ENCODE data around the gene TREH.
"Not testable (repeated sequence)": the region's sequence is repeated elsewhere in the genome, so short reads cannot be mapped to it uniquely, and the experiment has no call there.

Gene TREH

GRCh38 chr11:118694771-118695170 lies 15.3 kb upstream of the TREH start:
- no peak for DNase-seq

- DNase-seq, result no peak
Measured at GRCh38 chr11:118694185-118694584, 14.7 kb upstream of the TREH start.

DNA sequence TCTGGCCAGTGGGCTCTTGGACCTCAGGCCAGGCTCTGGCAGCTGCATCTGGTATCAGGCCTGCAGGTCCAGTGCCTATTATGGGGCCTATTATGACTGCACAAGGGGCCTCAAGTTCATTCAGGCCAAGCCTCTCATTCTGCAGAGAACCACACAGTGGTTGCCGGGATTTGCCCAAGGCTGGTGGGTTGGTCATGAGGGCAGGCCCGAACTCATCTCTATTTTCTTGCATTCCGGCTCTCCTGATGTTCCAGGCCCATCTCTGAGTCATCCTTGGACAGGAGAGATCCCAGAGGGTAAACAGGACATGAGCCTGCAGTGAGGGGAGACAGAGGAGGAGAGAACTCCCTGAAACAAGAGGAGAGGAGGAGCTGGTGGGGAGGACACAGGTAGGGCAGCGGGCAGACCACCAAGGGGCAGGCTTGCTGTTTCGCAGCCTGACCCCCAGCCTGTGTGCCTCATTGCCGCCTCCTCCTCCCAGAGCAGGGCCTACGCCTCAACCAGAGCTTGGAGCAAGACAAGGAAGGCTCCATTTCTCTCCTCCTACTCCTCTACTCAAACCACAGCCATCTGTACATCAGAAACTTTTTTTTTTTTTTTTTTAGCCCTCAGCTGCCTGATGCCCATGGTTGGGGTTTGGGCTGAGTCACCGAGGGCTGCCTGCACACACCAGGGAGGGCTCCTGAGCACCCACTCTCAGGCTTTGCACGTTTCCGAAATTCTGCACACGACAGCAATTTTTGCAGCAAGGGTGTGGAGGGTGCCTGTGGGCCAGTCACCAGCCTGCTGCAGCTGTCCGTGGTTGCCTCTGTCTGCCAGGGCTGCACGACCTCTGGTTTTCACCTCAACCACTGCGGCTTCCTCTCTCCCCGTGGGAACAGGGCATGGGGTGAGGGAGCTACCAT lies 12.7 kb upstream of the TREH start:
- DNase-seq, result peak; percentile 66

DNA sequence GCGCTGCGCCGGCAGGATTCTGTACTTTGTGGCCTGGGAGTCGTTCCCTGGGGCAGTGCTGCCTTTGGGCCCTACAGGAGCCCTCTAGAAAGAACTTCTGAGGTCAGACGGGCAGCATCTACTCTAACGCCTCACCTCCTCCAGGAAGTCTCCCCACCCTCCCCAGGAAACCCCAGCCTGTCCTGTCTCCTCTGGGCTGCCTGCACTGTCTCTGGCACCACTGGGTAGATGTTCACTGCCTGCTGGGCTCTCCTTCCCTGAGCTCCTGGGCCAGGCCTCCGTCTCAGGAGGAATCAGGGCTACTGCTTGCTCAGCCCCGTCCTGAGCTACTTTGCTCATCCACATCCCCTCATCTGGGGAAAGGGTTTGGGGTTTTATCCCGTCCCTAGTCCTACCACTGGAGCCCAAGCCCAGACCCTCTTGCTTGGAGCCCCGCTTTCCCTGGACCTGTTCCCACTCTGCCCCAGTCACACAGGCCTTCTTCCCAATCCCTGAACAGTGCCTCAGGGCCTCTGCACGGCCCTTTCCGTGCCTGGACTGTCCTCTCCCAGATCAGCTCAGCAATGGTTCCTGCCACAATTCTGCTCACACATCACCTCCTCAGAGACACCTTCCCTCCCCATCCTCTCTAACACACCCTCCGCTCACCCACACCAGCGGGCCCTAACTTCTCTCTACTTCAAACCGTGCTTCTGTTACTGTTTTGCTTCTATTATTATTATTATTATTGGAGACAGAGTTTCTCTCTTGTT lies 11.3 kb upstream of the TREH start:
- DNase-seq, result no peak

- DNase-seq, result peak; percentile 82
Measured at GRCh38 chr11:118689852-118690552, 10.6 kb upstream of the TREH start.

DNA sequence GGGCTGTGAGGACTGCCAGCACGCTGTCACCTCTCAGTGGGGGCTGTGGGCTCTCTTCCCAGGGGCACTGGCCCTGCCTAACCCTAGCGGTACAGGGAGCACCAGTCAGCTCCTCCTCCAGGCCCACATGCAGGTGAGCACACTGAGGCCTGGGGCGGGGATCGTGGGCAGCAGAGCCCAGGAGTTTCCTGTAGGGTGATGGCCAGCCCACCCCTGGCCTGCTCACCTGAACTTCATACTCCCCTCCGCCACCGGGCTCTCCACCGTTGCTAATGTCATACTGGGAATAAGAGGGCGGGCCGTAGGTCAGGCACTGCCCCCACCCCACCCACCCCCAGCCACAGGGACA lies 10.0 kb upstream of the TREH start:
- no peak for DNase-seq

GRCh38 chr11:118688851-118689502 lies 9.5 kb upstream of the TREH start:
- no peak for DNase-seq

- not testable (repeated sequence) for DNase-seq
Measured at GRCh38 chr11:118688339-118688738, 8.9 kb upstream of the TREH start.

GRCh38 chr11:118687906-118688305 lies 8.5 kb upstream of the TREH start:
- no peak for DNase-seq

DNA sequence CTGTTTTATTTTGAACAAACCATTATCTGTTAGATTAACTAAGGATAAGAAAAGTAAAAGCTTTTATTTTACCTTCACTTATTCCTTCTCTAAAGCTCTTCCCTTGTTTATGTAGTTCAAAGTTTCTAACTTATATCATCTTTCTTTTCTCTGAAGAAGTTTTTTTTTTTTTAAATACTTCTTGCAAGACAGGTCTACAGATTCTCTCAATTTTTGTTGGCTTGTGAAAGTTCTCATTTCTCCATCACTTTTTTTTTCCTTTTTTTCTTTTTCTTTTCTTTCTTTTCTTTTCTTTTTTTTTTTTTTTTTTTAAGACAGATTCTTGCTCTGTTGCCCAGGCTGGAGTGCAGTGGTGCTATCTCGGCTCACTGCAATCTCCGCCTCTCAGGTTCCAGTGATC lies 4.7 kb upstream of the TREH start:
- DNase-seq, result no peak

- not testable (repeated sequence) for DNase-seq
Measured at GRCh38 chr11:118682939-118683338, 3.5 kb upstream of the TREH start.

DNA sequence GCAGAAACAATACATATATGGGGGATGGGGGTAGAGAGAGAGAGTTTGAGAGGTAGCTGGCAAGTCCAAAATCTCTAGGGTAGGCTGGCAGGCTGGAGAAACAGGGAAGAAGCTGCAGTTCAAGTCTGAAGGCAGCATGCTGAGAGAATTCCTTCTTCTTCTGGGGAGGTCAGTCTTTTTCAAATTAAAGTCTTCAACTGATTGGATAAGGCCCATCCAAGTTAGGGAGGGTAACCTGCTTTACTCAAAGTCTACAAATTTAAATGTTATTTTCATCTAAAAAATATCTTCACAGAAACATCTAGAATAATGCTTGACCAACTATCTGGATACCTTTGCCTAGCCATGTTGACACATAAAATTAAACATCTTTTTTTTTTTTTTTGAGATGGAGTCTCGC lies 2.9 kb upstream of the TREH start:
- no peak for DNase-seq

DNA sequence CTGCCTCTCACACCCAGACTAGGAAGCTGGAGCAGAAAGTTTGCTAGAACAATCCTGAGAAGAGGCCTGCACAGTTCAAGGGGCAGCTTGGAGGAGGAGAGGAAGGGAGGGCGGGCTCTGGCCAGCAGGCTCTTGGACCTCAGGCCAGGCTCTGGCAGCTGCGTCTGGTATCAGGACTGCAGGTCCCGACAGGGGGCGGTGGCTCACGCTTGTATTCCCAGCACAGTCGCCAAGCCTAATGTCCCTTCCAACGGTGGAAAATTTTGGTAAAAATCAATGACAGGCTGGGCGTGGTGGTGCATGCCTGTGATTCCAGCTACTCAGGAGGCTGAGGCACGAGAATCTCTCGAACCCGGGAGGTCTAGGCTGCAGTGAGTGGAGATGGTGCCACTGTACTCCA lies 542 bp downstream of the TREH start:
- DNase-seq, result not testable (repeated sequence)

GRCh38 chr11:118677977-118678376 lies 1.5 kb downstream of the TREH start:
- no peak for DNase-seq

GRCh38 chr11:118674082-118674435 lies 5.4 kb downstream of the TREH start:
- DNase-seq, result no peak

DNA sequence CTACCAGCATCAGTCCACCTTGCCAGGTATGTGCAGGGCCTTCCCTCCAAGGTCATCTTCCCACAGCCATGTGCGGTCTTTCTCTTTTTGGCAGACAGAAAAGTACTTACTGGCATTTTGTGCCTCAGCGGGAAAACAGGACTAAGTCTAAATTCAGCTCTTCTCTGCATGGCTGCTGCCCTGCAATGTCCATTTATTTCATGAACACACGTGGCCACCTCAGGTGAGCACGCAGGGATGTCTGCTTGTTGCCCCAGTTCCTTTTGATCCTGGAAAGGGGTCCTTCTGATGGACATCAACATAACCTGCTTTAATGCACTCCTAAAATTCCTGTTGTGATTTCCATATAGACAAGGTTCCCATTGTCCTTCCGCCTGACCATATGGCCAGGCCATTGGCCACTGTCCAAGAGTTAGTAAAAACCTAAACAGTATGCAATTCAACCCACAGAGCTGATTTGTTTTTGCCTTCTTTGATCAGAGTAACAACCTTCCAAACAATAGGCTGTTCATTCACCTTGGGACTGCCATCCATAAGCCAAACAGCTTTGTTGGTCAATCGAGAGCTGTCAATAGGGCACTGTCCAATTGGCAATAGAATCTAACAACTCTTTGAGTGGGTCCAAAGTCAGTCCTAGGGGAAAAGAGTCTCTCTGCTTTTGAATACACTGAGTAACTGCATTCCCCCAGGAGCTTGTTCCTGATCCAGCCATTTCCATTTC lies 5.9 kb downstream of the TREH start:
- DNase-seq, result no peak

- no peak for DNase-seq
Measured at GRCh38 chr11:118672846-118673245, 6.6 kb downstream of the TREH start.

- DNase-seq, result no peak
Measured at GRCh38 chr11:118671254-118671653, 8.2 kb downstream of the TREH start.

DNA sequence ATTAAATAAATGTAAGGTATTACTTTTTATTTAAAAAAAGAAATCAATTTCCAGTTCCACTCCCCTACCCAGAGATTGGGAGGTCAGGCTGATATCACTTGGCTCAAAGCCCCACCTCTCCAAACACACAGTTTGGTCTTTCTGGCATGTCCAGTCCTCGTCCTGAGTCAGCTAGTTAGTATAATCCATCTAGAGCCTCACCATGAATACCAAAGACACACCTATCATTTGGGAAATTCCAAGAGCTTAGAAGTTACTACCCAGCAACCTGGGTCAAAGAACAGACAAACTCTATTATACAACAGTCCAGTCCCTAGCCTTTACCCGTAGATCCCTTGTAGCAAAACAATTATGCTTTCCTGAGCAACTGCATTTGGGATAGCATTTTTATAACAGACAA lies 9.4 kb downstream of the TREH start:
- DNase-seq, result no peak

- DNase-seq, result no peak
Measured at GRCh38 chr11:118666371-118666770, 13.1 kb downstream of the TREH start.

DNA sequence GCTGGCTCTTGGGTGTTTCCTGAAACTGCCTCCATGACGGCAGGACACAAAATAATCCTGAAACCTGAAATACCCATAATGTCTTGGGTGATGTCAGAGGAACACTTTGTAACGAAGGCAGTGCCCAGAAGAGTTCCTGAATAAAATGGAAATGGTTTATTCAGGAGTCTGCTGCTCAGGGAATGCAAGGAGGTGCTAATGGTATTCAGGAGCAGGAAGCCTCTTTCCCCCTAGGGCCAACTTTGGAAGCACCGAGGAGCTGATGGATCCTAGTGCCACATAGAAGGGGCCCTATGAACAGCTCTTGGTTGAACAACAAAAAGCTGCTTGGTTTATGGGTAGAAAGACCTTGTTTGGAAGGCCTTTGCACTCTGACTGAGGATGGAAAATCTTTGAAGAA lies 15.5 kb downstream of the TREH start:
- no peak for DNase-seq

- no peak for DNase-seq
Measured at GRCh38 chr11:118663381-118663780, 16.1 kb downstream of the TREH start.

All from activated CD4-positive, alpha-beta T cell treated with anti-CD3 and anti-CD28 coated beads, Interleukin-2, amount 50 U/mL, for 1 hour (primary cell).